A549 (cell line): ENCODE measurements around the gene DNAJB1.

Experiments used
- BHLHE40 ChIP-seq: IDR thresholded peaks from 2 replicates; pipeline ENCODE4 v1.6.1; 2012; ENCODE audit warnings: low read depth, low read length, inconsistent platforms
- CBX8 ChIP-seq: fragments of 200-600 bp; sonication (generic); IDR thresholded peaks from 2 replicates; pipeline ENCODE4 v1.6.1; 2016
- CTCF ChIP-seq: fragments of >200 bp; sonication (Bioruptor Twin); formaldehyde crosslinking; IDR thresholded peaks from 3 replicates; pipeline ENCODE4 v1.5.1; 2016
- FOXS1 ChIP-seq: fragments of 250-450 bp; sonication (Bioruptor Pico); IDR thresholded peaks from 2 replicates; pipeline ENCODE4 v1.5.0; 2020; ENCODE audit warnings: mild to moderate bottlenecking, moderate library complexity
- POLR2A ChIP-seq: IDR thresholded peaks from 2 replicates; pipeline ENCODE4 v1.6.1; 2012; ENCODE audit warnings: mild to moderate bottlenecking, low read length
- POLR2AphosphoS2 ChIP-seq: conservative IDR thresholded peaks from 2 replicates; pipeline ENCODE4 v1.6.1; 2012; ENCODE audit warnings: low read length, improper control_type of control experiment, inconsistent platforms
- RAD21 ChIP-seq, 2 experiments: fragments of >200 bp in 1 of 2; sonication (Bioruptor Twin) in 1 of 2; formaldehyde crosslinking in 1 of 2; IDR thresholded peaks in 1 of 2; conservative IDR thresholded peaks in 1 of 2; 2 replicates in 1 of 2; 3 replicates in 1 of 2; pipeline ENCODE4 v1.6.1; 2012 to 2018; ENCODE audit warnings: inconsistent platforms in 1 of 2
- RCOR1 ChIP-seq: fragments of 150-350 bp; IDR thresholded peaks from 2 replicates; pipeline ENCODE4 v1.6.1; 2014; ENCODE audit warnings: antibody characterized with exemption, low read length, low read depth
- TF ChIP-seq, protein P1 (sequence below): IDR thresholded peaks from 2 replicates; pipeline ENCODE4 v1.6.1; 2012
- TF ChIP-seq, protein P2 (sequence below): IDR thresholded peaks from 2 replicates; pipeline ENCODE4 v1.6.1; 2012

DNA sequence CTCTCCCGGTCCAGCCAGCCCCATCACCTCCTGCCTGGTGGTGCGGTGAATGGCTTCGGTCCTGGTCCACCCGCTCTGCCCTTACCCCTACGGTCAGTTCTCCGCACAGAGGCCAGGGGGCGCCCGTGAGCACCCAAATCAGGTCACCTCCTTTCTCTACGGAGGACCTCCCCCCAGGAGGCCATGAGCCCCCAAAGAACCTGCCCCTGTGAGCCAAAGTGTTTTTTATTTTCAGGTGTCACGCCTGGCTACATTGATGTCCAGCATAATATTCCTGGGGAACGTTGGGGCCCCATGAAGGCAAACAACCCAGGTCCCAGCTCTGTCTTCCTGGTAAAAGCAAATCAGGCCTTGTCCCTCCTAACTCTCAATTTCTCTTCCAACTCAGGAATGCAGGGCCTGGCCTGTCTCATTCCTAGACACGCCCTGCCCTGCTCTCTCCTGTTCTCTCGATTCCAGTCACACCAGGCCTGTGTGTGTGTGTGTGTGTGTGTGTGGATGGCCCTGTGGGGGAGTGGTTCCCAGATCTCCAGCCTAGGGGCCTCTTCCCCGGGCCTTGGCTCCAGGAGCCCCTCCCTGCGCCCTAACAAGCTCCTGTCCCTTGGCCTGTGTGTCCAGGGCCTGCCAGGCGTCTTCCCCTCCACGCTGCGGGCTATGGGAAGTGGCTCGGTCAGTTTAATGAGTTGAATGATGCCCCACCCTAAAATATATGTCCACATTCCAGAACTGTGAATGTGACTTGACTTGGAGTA lies 12.5 kb downstream of the DNAJB1 start:
- TF ChIP-seq RAD21 (conservative IDR thresholded peaks at IDR 0.05 in 1 of 2, IDR thresholded peaks at IDR 0.05 in 1 of 2), result peak in 1 of 2 experiments; percentile 43; a peak in 2 of 5 replicates
- no peak for TF ChIP-seq BHLHE40
- TF ChIP-seq CTCF, result peak; percentile 61
- TF ChIP-seq, protein P1, sequence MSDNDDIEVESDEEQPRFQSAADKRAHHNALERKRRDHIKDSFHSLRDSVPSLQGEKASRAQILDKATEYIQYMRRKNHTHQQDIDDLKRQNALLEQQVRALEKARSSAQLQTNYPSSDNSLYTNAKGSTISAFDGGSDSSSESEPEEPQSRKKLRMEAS, result peak; percentile 70
- TF ChIP-seq FOXS1 (CRISPR knock-in tag), result no peak
- TF ChIP-seq, protein P2, sequence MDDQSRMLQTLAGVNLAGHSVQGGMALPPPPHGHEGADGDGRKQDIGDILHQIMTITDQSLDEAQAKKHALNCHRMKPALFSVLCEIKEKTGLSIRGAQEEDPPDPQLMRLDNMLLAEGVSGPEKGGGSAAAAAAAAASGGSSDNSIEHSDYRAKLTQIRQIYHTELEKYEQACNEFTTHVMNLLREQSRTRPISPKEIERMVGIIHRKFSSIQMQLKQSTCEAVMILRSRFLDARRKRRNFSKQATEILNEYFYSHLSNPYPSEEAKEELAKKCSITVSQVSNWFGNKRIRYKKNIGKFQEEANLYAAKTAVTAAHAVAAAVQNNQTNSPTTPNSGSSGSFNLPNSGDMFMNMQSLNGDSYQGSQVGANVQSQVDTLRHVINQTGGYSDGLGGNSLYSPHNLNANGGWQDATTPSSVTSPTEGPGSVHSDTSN, result no peak
- no peak for TF ChIP-seq CBX8
- TF ChIP-seq RCOR1, result no peak
- no peak for TF ChIP-seq POLR2AphosphoS2
- TF ChIP-seq POLR2A, result no peak
